H1 (cell line): ENCODE measurements around the gene LSM11. TPM values are rescaled to one million over a fixed set of nuclear protein-coding genes. Genes with fewer than 3 reads are reported as not detected.

ENCODE experiments used
- CTCF ChIA-PET: fragments of 300-600 bp; sonication (Branson Sonifier 250); formaldehyde crosslinking; loops from one replicate; lab custom pipeline; 2021; ENCODE audit not compliant: partially characterized antibody; lab: Charles Lee
- POLR2A ChIA-PET: fragments of 300-600 bp; sonication (Branson Sonifier 250); formaldehyde crosslinking; loops from one replicate; lab custom pipeline; 2021; ENCODE audit warnings: inconsistent platforms; ENCODE audit not compliant: partially characterized antibody; lab: Charles Lee
- DNase-seq, 2 experiments: peaks; one replicate each; pipeline versions ENCODE4 v3.0.0 to v3.0.0-alpha.2; 2010 to 2022; ENCODE audit warnings: low spot score in 2 of 2, low read depth in 1 of 2, mixed read lengths in 1 of 2
- FAIRE-seq: peaks from 2 replicates; lab custom pipeline; 2011; peaks lifted over from hg19 to GRCh38; lab: Jason Lieb, UNC
- H2AFZ ChIP-seq: 2 replicates; pipeline ENCODE4 v1.8.1; 2012; ENCODE audit warnings: low read length, inconsistent platforms
- H2AK5ac ChIP-seq: 2 replicates; pipeline ENCODE4 v1.6.1; 2013; ENCODE audit warnings: low read depth, low read length
- H2BK120ac ChIP-seq: replicated peaks from 2 replicates; pipeline ENCODE3; 2013; ENCODE audit warnings: low read depth, low read length, inconsistent platforms
- H2BK12ac ChIP-seq: 2 replicates; pipeline ENCODE4 v1.6.1; 2013; ENCODE audit warnings: low read depth, low read length
- H2BK15ac ChIP-seq: 2 replicates; pipeline ENCODE4 v1.6.1; 2013; ENCODE audit warnings: low read length
- H2BK20ac ChIP-seq: 2 replicates; pipeline ENCODE4 v1.6.1; 2013; ENCODE audit warnings: low read length
- H2BK5ac ChIP-seq: 2 replicates; pipeline ENCODE4 v1.6.1; 2013; ENCODE audit warnings: low read depth, low read length
- H3K14ac ChIP-seq: 2 replicates; pipeline ENCODE4 v1.6.1; 2013; ENCODE audit warnings: inconsistent platforms; ENCODE audit not compliant: insufficient read length
- H3K18ac ChIP-seq: 2 replicates; pipeline ENCODE4 v1.6.1; 2013; ENCODE audit warnings: low read length; ENCODE audit errors: extremely low read depth
- H3K23ac ChIP-seq: 2 replicates; pipeline ENCODE4 v1.6.1; 2013; ENCODE audit warnings: inconsistent platforms; ENCODE audit not compliant: insufficient read length
- H3K23me2 ChIP-seq: 2 replicates; pipeline ENCODE4 v1.6.1; 2013; ENCODE audit warnings: low read depth, low read length
- H3K27ac ChIP-seq: 2 replicates; pipeline ENCODE4 v1.6.1; 2011; ENCODE audit warnings: low read depth, low read length, inconsistent platforms
- H3K27me3 ChIP-seq, 4 experiments: replicated peaks in 1 of 4; 1 replicate in 1 of 4; 2 replicates in 3 of 4; pipeline versions ENCODE4 v1.6.1 to v1.8.1; 2011 to 2013; ENCODE audit warnings: low read length in 3 of 4, mild to moderate bottlenecking in 3 of 4, inconsistent platforms in 2 of 4, mixed read lengths in 2 of 4, moderate library complexity in 1 of 4; ENCODE audit not compliant: control insufficient read depth in 3 of 4, insufficient read depth in 3 of 4; ENCODE audit errors: extremely low read depth in 1 of 4
- H3K36me3 ChIP-seq, 4 experiments: 2 replicates each; pipeline versions ENCODE4 v1.6.1 to v1.8.1; 2011 to 2013; ENCODE audit warnings: mild to moderate bottlenecking in 4 of 4, low read length in 3 of 4, moderate library complexity in 2 of 4, control low read depth in 1 of 4, inconsistent platforms in 1 of 4; ENCODE audit not compliant: insufficient read depth in 4 of 4, control insufficient read depth in 2 of 4
- H3K4ac ChIP-seq: replicated peaks from 2 replicates; pipeline ENCODE3; 2013; ENCODE audit warnings: low read length, low read depth, mixed read lengths, inconsistent platforms; ENCODE audit not compliant: insufficient read length
- H3K4me1 ChIP-seq, 4 experiments: replicated peaks in 1 of 4; 1 replicate in 1 of 4; 2 replicates in 3 of 4; pipeline versions ENCODE4 v1.6.1 to v1.8.1; 2011 to 2013; ENCODE audit warnings: low read length in 3 of 4, inconsistent platforms in 2 of 4, mixed read lengths in 1 of 4; ENCODE audit not compliant: insufficient read depth in 4 of 4, control insufficient read depth in 3 of 4
- H3K4me2 ChIP-seq, 2 experiments: 2 replicates each; pipeline versions ENCODE4 v1.6.1 to v1.8.1; 2011 to 2013; ENCODE audit warnings: low read depth in 2 of 2, low read length in 2 of 2, control low read depth in 1 of 2, inconsistent platforms in 1 of 2, mild to moderate bottlenecking in 1 of 2; ENCODE audit not compliant: insufficient read depth in 1 of 2
- H3K4me3 ChIP-seq, 4 experiments: fragments of 200-600, 300-600 bp in 1 of 4; sonication (generic), shearing (Covaris generic), sonication (Bioruptor Twin) in 1 of 4; 2 replicates each; pipeline versions ENCODE4 v1.5.1 to v1.8.1; 2011 to 2016; ENCODE audit warnings: low read length in 4 of 4, low read depth in 3 of 4, control low read depth in 2 of 4, inconsistent platforms in 2 of 4, mild to moderate bottlenecking in 2 of 4, mixed read lengths in 1 of 4, moderate library complexity in 1 of 4; ENCODE audit not compliant: insufficient read depth in 2 of 4; ENCODE audit errors: extremely low read depth in 1 of 4
- H3K56ac ChIP-seq: replicated peaks from 2 replicates; pipeline ENCODE3; 2013; ENCODE audit warnings: low read depth, mild to moderate bottlenecking, mixed read lengths, low read length, inconsistent platforms; ENCODE audit not compliant: insufficient read length
- H3K79me1 ChIP-seq: 2 replicates; pipeline ENCODE4 v1.6.1; 2013; ENCODE audit warnings: low read depth, low read length, control low read depth
- H3K79me2 ChIP-seq, 2 experiments: 2 replicates each; pipeline versions ENCODE4 v1.6.1 to v1.8.1; 2012 to 2013; ENCODE audit warnings: low read length in 2 of 2, mild to moderate bottlenecking in 2 of 2, inconsistent platforms in 1 of 2; ENCODE audit not compliant: insufficient read depth in 2 of 2, control insufficient read depth in 1 of 2
- H3K9ac ChIP-seq, 4 experiments: replicated peaks in 1 of 4; 1 replicate in 1 of 4; 2 replicates in 3 of 4; pipeline versions ENCODE4 v1.6.1 to v1.8.1; 2011 to 2013; ENCODE audit warnings: low read depth in 3 of 4, low read length in 3 of 4, control low read depth in 2 of 4, mild to moderate bottlenecking in 2 of 4, moderate library complexity in 2 of 4, inconsistent platforms in 1 of 4; ENCODE audit errors: extremely low read depth in 1 of 4
- H3K9me3 ChIP-seq, 2 experiments: 2 replicates each; pipeline versions ENCODE4 v1.6.1 to v1.8.1; 2012 to 2013; ENCODE audit warnings: mild to moderate bottlenecking in 2 of 2, moderate library complexity in 2 of 2, control low read depth in 1 of 2, inconsistent platforms in 1 of 2, low read depth in 1 of 2, low read length in 1 of 2, mixed read lengths in 1 of 2; ENCODE audit not compliant: insufficient read depth in 2 of 2
- H4K20me1 ChIP-seq, 2 experiments: replicated peaks in 1 of 2; 2 replicates each; pipeline versions ENCODE3 to v1.8.1; 2011 to 2013; ENCODE audit warnings: inconsistent platforms in 2 of 2, low read length in 2 of 2, mild to moderate bottlenecking in 1 of 2; ENCODE audit not compliant: insufficient read depth in 2 of 2, control insufficient read depth in 1 of 2
- H4K5ac ChIP-seq: 2 replicates; pipeline ENCODE4 v1.6.1; 2013; ENCODE audit warnings: low read length, low read depth, mixed read lengths, inconsistent platforms; ENCODE audit not compliant: insufficient read length
- H4K8ac ChIP-seq: 2 replicates; pipeline ENCODE4 v1.8.0; 2013; ENCODE audit warnings: mild to moderate bottlenecking, moderate library complexity, low read length, inconsistent platforms; ENCODE audit not compliant: insufficient read depth; ENCODE audit errors: extremely low read depth
- H4K91ac ChIP-seq: replicated peaks from 2 replicates; pipeline ENCODE3; 2013; ENCODE audit warnings: low read length, mixed read lengths, inconsistent platforms; ENCODE audit not compliant: insufficient read length
- CBX5 ChIP-seq: fragments of 300-800, 300-1000 bp; sonication (generic); IDR thresholded peaks from 2 replicates; pipeline ENCODE4 v1.7.1; 2016; ENCODE audit warnings: antibody characterized with exemption, low read length, low read depth
- CEBPB ChIP-seq: IDR thresholded peaks from 2 replicates; pipeline ENCODE4 v1.6.1; 2012; ENCODE audit warnings: low read depth, low read length
- CTBP2 ChIP-seq: IDR thresholded peaks from 2 replicates; pipeline ENCODE4 v1.7.0; 2011; ENCODE audit warnings: borderline replicate concordance, mild to moderate bottlenecking, moderate library complexity, mixed read lengths, low read length; ENCODE audit not compliant: insufficient read depth, insufficient read length
- CTCF ChIP-seq, 3 experiments: IDR thresholded peaks; 1 replicate in 2 of 3; 2 replicates in 1 of 3; pipeline versions ENCODE4 v1.5.1 to v1.6.1; 2011; ENCODE audit warnings: low read length in 3 of 3, mild to moderate bottlenecking in 3 of 3, inconsistent platforms in 2 of 3, low read depth in 1 of 3, moderate library complexity in 1 of 3; ENCODE audit not compliant: insufficient read depth in 1 of 3; ENCODE audit errors: control extremely low read depth in 1 of 3
- HDAC2 ChIP-seq, 2 experiments: fragments of 300-600 bp in 1 of 2; sonication (generic) in 1 of 2; IDR thresholded peaks; 2 replicates each; pipeline ENCODE4 v1.6.1; 2011 to 2012; ENCODE audit warnings: low read depth in 2 of 2, low read length in 2 of 2, mild to moderate bottlenecking in 2 of 2, moderate library complexity in 2 of 2, borderline replicate concordance in 1 of 2, inconsistent platforms in 1 of 2
- KDM1A ChIP-seq: fragments of 200-600, 300-600 bp; sonication (generic); IDR thresholded peaks from 2 replicates; pipeline ENCODE4 v1.7.1; 2016; ENCODE audit warnings: mild to moderate bottlenecking, low read length, borderline replicate concordance
- MAFK ChIP-seq: IDR thresholded peaks from 2 replicates; pipeline ENCODE4 v1.6.1; 2012; ENCODE audit warnings: low read depth, mild to moderate bottlenecking, improper control_type of control experiment, low read length
- POU5F1 ChIP-seq: IDR thresholded peaks from 2 replicates; pipeline ENCODE4 v1.6.1; 2011; ENCODE audit warnings: low read depth, mild to moderate bottlenecking, low read length, moderate library complexity
- SIX5 ChIP-seq: IDR thresholded peaks from 2 replicates; pipeline ENCODE4 v1.6.1; 2011; ENCODE audit warnings: mild to moderate bottlenecking, low read depth, low read length
- SRF ChIP-seq: IDR thresholded peaks from 2 replicates; pipeline ENCODE4 v1.6.1; 2011; ENCODE audit warnings: mild to moderate bottlenecking, low read depth, low read length, moderate library complexity
- TCF12 ChIP-seq: IDR thresholded peaks from 2 replicates; pipeline ENCODE4 v1.6.1; 2011; ENCODE audit warnings: low read depth, mild to moderate bottlenecking, low read length
- WGBS, 2 experiments: shearing (Covaris generic) in 1 of 2; methylation state at CpG; one replicate each; pipeline versions ENCODE4 v1.1.6 to v1.1.7; 2013 to 2015; ENCODE audit warnings: low lambda C conversion rate in 2 of 2, mixed read lengths in 2 of 2, inconsistent platforms in 1 of 2, low coverage in 1 of 2, missing lambda C conversion rate in 1 of 2; ENCODE audit not compliant: insufficient replicate concordance in 2 of 2, insufficient coverage in 1 of 2, insufficient read length in 1 of 2; ENCODE audit errors: extremely low coverage in 1 of 2, missing lambda C conversion rate in 1 of 2; 5-methylcytosine and 5-hydroxymethylcytosine counted together
- polyA plus RNA-seq, 7 experiments: library from polyadenylated mRNA; depleted of rRNA in 3 of 7; stranded (reverse) in 5 of 7; unstranded in 2 of 7; fragments of >200 nt in 5 of 7; fragments of 200-250 nt in 2 of 7; gene quantifications; 1 replicate in 5 of 7; 2 replicates in 1 of 7; 4 replicates in 1 of 7; pipeline versions ENCODE4 v1.2.1 to v1.2.3, GENCODE V29; 2011 to 2013; ENCODE audit warnings: missing spikeins in 2 of 7, mixed read lengths in 2 of 7
- total RNA-seq: library from RNA; stranded (reverse); fragmentation: NEBNext Ultra II Directional; extraction: Animal tissue kit (Norgen Biotek cat#: 25700); gene quantifications from 2 replicates; pipeline ENCODE4 v1.2.1, GENCODE V29; 2021

The LSM11 gene
- total and polyA plus RNA-seq, 2 of the 8 experiments (the other 6 are each of a cell fraction or from before 2014, with no cell fraction given): 1.8 to 3.9 TPM

GRCh38 chr5:157713830-157714595 lies 29.5 kb upstream of the LSM11 start:
- H3K23me2 ChIP-seq: no peaks in the 10 kb centered on the region
- no peaks in the 10 kb centered on the region for H3K36me3 ChIP-seq
- H2BK120ac ChIP-seq: no peak overlapping the region
- no peaks in the 10 kb centered on the region for H3K4me1 ChIP-seq
- no peaks in the 10 kb centered on the region for H3K27me3 ChIP-seq
- H4K20me1 ChIP-seq: no peaks in the 10 kb centered on the region
- H3K14ac ChIP-seq: no peak overlapping the region
- H3K4me3 ChIP-seq: no peak overlapping the region
- POLR2A ChIA-PET: no interaction called here
- CTCF ChIA-PET: no interaction called here
- H3K79me2 ChIP-seq: no peaks in the 10 kb centered on the region
- H2AFZ ChIP-seq: no peak overlapping the region
- no peak overlapping the region for H3K27ac ChIP-seq
- H3K79me1 ChIP-seq: no peaks in the 10 kb centered on the region
- no peak overlapping the region for H3K23ac ChIP-seq
- H2BK15ac ChIP-seq: no peak overlapping the region
- H2BK12ac ChIP-seq: no peak overlapping the region
- no peak overlapping the region for H4K8ac ChIP-seq
- no peak overlapping the region for H2BK5ac ChIP-seq
- no peak overlapping the region for H4K5ac ChIP-seq
- no peak overlapping the region for H3K4me2 ChIP-seq
- no peak overlapping the region for H3K4ac ChIP-seq
- FAIRE-seq (no peak), DNase-seq (no peak)
- no peak overlapping the region for H3K9ac ChIP-seq
- H3K9me3 ChIP-seq: no peaks in the 10 kb centered on the region
- no peak overlapping the region for H2BK20ac ChIP-seq
- 92% methylated on average over 4 of the region's 4 CpGs; no CpG with 5 or more reads in 1 of the 2 experiments for WGBS, 2 experiments
- H4K91ac ChIP-seq: no peak overlapping the region
- no peak overlapping the region for H2AK5ac ChIP-seq
- H3K18ac ChIP-seq: no peak overlapping the region
- no peak overlapping the region for H3K56ac ChIP-seq
- TF ChIP-seq POU5F1: no peak
- no peak for TF ChIP-seq KDM1A
- TF ChIP-seq TCF12: no peak
- no peak for TF ChIP-seq SRF
- no peak for TF ChIP-seq CBX5
- no peak for TF ChIP-seq MAFK
- TF ChIP-seq HDAC2 (IDR thresholded peaks at IDR 0.05; ENCODE audit: borderline replicate concordance in 1 of 2, low read depth in 2 of 2, low read length in 2 of 2): no peak
- no peak for TF ChIP-seq CEBPB
- no peak for TF ChIP-seq CTCF (IDR thresholded peaks at IDR 0.05; ENCODE audit: control extremely low read depth in 1 of 3, insufficient read depth in 1 of 3, low read depth in 1 of 3, low read length in 3 of 3)
- TF ChIP-seq SIX5: no peak
- no peak for TF ChIP-seq CTBP2
